SK-N-SH (cell line): ENCODE data around the gene ZNF516. TPM values are rescaled to one million over a fixed set of nuclear protein-coding genes. Genes with fewer than 3 reads are reported as not detected.

Experiments used
- CTCF ChIA-PET: fragments of 300-600, 350-600 bp; formaldehyde crosslinking; extraction: SDS; loops from one replicate; lab custom pipeline; 2021; lab: Yijun Ruan, JAX
- POLR2A ChIA-PET: fragments of 350-600 bp; sonication (Branson Sonifier 250); formaldehyde crosslinking; extraction: SDS; loops from one replicate; lab custom pipeline; 2020; ENCODE audit warnings: antibody characterized with exemption, inconsistent platforms; lab: Yijun Ruan, JAX
- DNase-seq: peaks from one replicate; pipeline ENCODE4 v3.0.0; 2012
- H2AFZ ChIP-seq: fragments of 200-600 bp; sonication (generic); 2 replicates; pipeline ENCODE4 v1.8.1; 2016; ENCODE audit warnings: antibody characterized with exemption, mild to moderate bottlenecking, low read depth
- H3F3A ChIP-seq: fragments of 200-600 bp; sonication (generic); replicated peaks from 2 replicates; pipeline ENCODE3; 2016; ENCODE audit warnings: antibody characterized with exemption, mild to moderate bottlenecking; ENCODE audit not compliant: insufficient read depth
- H3K27ac ChIP-seq, 2 experiments: fragments of 200-500 bp in 1 of 2; fragments of 200-600 bp in 1 of 2; sonication (Bioruptor generic) in 1 of 2; sonication (generic), shearing (Covaris generic) in 1 of 2; 2 replicates each; pipeline versions ENCODE4 v1.5.1 to v1.6.1; 2014 to 2016; ENCODE audit warnings: low read depth in 2 of 2, inconsistent platforms in 1 of 2, low read length in 1 of 2, mild to moderate bottlenecking in 1 of 2, mixed read lengths in 1 of 2
- H3K27me3 ChIP-seq: fragments of 200-600 bp; sonication (generic), shearing (Covaris generic); 2 replicates; pipeline ENCODE4 v1.6.1; 2016; ENCODE audit warnings: mixed run types; ENCODE audit not compliant: insufficient read depth
- H3K36me3 ChIP-seq, 2 experiments: fragments of 200-500 bp in 1 of 2; fragments of 200-600 bp in 1 of 2; sonication (Bioruptor generic) in 1 of 2; sonication (generic) in 1 of 2; replicated peaks in 1 of 2; 2 replicates each; pipeline versions ENCODE3 to v1.5.1; 2014 to 2016; ENCODE audit warnings: low read length in 1 of 2, mild to moderate bottlenecking in 1 of 2; ENCODE audit not compliant: insufficient read depth in 2 of 2, control insufficient read depth in 1 of 2
- H3K4me1 ChIP-seq, 2 experiments: fragments of 200-500 bp in 1 of 2; fragments of 200-600 bp in 1 of 2; sonication (Bioruptor generic) in 1 of 2; sonication (generic), shearing (Covaris generic) in 1 of 2; 2 replicates each; pipeline versions ENCODE4 v1.5.1 to v1.6.1; 2014 to 2016; ENCODE audit warnings: low read depth in 1 of 2, low read length in 1 of 2, mixed run types in 1 of 2; ENCODE audit not compliant: insufficient read depth in 2 of 2, control insufficient read depth in 1 of 2
- H3K4me2 ChIP-seq: fragments of 200-600 bp; sonication (generic), shearing (Covaris generic); 2 replicates; pipeline ENCODE4 v1.6.1; 2017; ENCODE audit warnings: mixed run types
- H3K4me3 ChIP-seq, 2 experiments: fragments of 200-500 bp in 1 of 2; fragments of 200-600 bp in 1 of 2; sonication (Bioruptor generic) in 1 of 2; sonication (generic), shearing (Covaris generic) in 1 of 2; 2 replicates each; pipeline versions ENCODE4 v1.5.1 to v1.8.1; 2014 to 2016; ENCODE audit warnings: low read depth in 2 of 2, inconsistent platforms in 1 of 2, low read length in 1 of 2, mild to moderate bottlenecking in 1 of 2, mixed read lengths in 1 of 2, moderate library complexity in 1 of 2
- H3K79me2 ChIP-seq: fragments of 200-600 bp; sonication (generic); 2 replicates; pipeline ENCODE4 v1.8.1; 2017; ENCODE audit warnings: mild to moderate bottlenecking; ENCODE audit not compliant: insufficient read depth
- H3K9ac ChIP-seq: fragments of 200-600 bp; sonication (generic); 2 replicates; pipeline ENCODE4 v1.6.1; 2017; ENCODE audit warnings: mixed run types
- H3K9me2 ChIP-seq: fragments of 200-600 bp; sonication (generic); 2 replicates; pipeline ENCODE4 v1.6.1; 2017; ENCODE audit warnings: mixed run types
- H3K9me3 ChIP-seq: fragments of 200-600 bp; sonication (generic); 2 replicates; pipeline ENCODE4 v1.6.1; 2017; ENCODE audit warnings: mixed run types, mild to moderate bottlenecking, moderate library complexity
- H4K20me1 ChIP-seq: fragments of 200-600 bp; sonication (generic); 2 replicates; pipeline ENCODE4 v1.6.1; 2017; ENCODE audit warnings: mild to moderate bottlenecking, mixed run types; ENCODE audit not compliant: insufficient read depth
- ELF1 ChIP-seq: IDR thresholded peaks from 2 replicates; pipeline ENCODE4 v1.4.0; 2012
- EP300 ChIP-seq, 2 experiments: IDR thresholded peaks; 2 replicates each; pipeline versions ENCODE4 v1.4.0 to v1.6.1; 2012; ENCODE audit warnings: borderline replicate concordance in 1 of 2, low read depth in 1 of 2, low read length in 1 of 2
- EZH2phosphoT487 ChIP-seq: fragments of 200-600 bp; sonication (generic); IDR thresholded peaks from 2 replicates; pipeline ENCODE4 v1.6.1; 2017; ENCODE audit warnings: low read depth, mixed run types, mild to moderate bottlenecking, antibody characterized with exemption, moderate library complexity, borderline replicate concordance
- FOXJ3 ChIP-seq: sonication (generic); formaldehyde crosslinking; IDR thresholded peaks from 2 replicates; pipeline ENCODE4 v1.5.1; 2020; ENCODE audit warnings: mild to moderate bottlenecking, missing genetic modification reagents
- FOXM1 ChIP-seq: IDR thresholded peaks from 2 replicates; pipeline ENCODE4 v1.4.0; 2012; ENCODE audit warnings: low read depth, mild to moderate bottlenecking
- GABPA ChIP-seq: IDR thresholded peaks from 2 replicates; pipeline ENCODE4 v1.4.0; 2012; ENCODE audit warnings: low read depth, mild to moderate bottlenecking
- MAX ChIP-seq: IDR thresholded peaks from 2 replicates; pipeline ENCODE4 v1.4.0; 2012; ENCODE audit warnings: low read depth
- POLR2AphosphoS5 ChIP-seq: IDR thresholded peaks from 2 replicates; pipeline ENCODE4 v1.6.1; 2012; ENCODE audit warnings: low read depth, low read length
- SIN3A ChIP-seq: IDR thresholded peaks from 2 replicates; pipeline ENCODE4 v1.6.1; 2012; ENCODE audit warnings: low read depth, mild to moderate bottlenecking, low read length, moderate library complexity, borderline replicate concordance
- SMC3 ChIP-seq: IDR thresholded peaks from 2 replicates; pipeline ENCODE4 v1.6.1; 2012; ENCODE audit warnings: low read depth, low read length, improper control_type of control experiment
- TAF1 ChIP-seq: IDR thresholded peaks from 2 replicates; pipeline ENCODE4 v1.6.1; 2012; ENCODE audit warnings: low read depth, mild to moderate bottlenecking, low read length, moderate library complexity, borderline replicate concordance
- TCF12 ChIP-seq: IDR thresholded peaks from 2 replicates; pipeline ENCODE4 v1.4.0; 2012
- TEAD4 ChIP-seq: IDR thresholded peaks from 2 replicates; pipeline ENCODE4 v1.4.0; 2012; ENCODE audit warnings: mild to moderate bottlenecking, borderline replicate concordance; ENCODE audit not compliant: insufficient read depth
- YY1 ChIP-seq: IDR thresholded peaks from 2 replicates; pipeline ENCODE4 v1.4.0; 2012; ENCODE audit warnings: low read depth, mild to moderate bottlenecking
- WGBS: methylation state at CpG from one replicate; pipeline ENCODE4 v1.1.6; 2017; ENCODE audit warnings: low lambda C conversion rate; 5-methylcytosine and 5-hydroxymethylcytosine counted together
- polyA plus RNA-seq, 3 experiments: library from polyadenylated mRNA; depleted of rRNA; stranded (reverse); fragments of >200 nt; gene quantifications; 2 replicates each; pipeline ENCODE4 v1.2.3, GENCODE V29; 2012
- TF ChIP-seq, protein P1 (sequence below): IDR thresholded peaks from 2 replicates; pipeline ENCODE4; 2012
- TF ChIP-seq, protein P2 (sequence below): fragments of 200-600 bp; sonication (generic); IDR thresholded peaks from 2 replicates; pipeline ENCODE4 v1.6.1; 2017; ENCODE audit warnings: antibody characterized with exemption, mild to moderate bottlenecking, moderate library complexity
- TF ChIP-seq, protein P3 (sequence below): IDR thresholded peaks from 2 replicates; pipeline ENCODE4 v1.6.1; 2012; ENCODE audit warnings: mild to moderate bottlenecking, low read depth, low read length, moderate library complexity

Gene ZNF516
- polyA plus RNA-seq, 1 of the 3 experiments (the other 2 are of a cell fraction), result 4.4 TPM

- Histone ChIP-seq H3K9ac (no peak overlapping the region), H3K9me2 (no peaks in the 10 kb centered on the region), H3K27ac (no peak overlapping the region), H3K27me3 (no peaks in the 10 kb centered on the region), H3K4me1 (peaks cover 2 to 14% of the 10 kb centered on the region in 2 experiments; a peak in 2 of 4 replicates), H3K36me3 (no peaks in the 10 kb centered on the region), H3K9me3 (no peaks in the 10 kb centered on the region), H2AFZ (no peak overlapping the region), H3K4me3 (no peak overlapping the region), H3K4me2 (no peak overlapping the region), H4K20me1 (no peaks in the 10 kb centered on the region), H3F3A (peaks cover 9% of the 10 kb centered on the region), H3K79me2 (peaks cover 13% of the 10 kb centered on the region; the same call in 1 of the 2 replicates)
- DNase-seq, result no peak
- no peak for TF ChIP-seq TAF1
- no peak for TF ChIP-seq EZH2phosphoT487
- TF ChIP-seq YY1, result no peak
- no peak for TF ChIP-seq MAX
- WGBS, result 93% methylated on average over 16 of the region's 27 CpGs
- CTCF ChIA-PET, result no interaction called here
- POLR2A ChIA-PET, result no interaction called here
Measured at GRCh38 chr18:76461692-76462325, 33.2 kb downstream of the ZNF516 start.

GRCh38 chr18:76461148-76461547 is 33.9 kb downstream of the ZNF516 start:
- H4K20me1 ChIP-seq, result no peaks in the 10 kb centered on the region
- no peaks in the 10 kb centered on the region for H3K9me3 ChIP-seq
- H3K4me2 ChIP-seq, result no peak overlapping the region
- ChIA-PET CTCF (no interaction called here), POLR2A (no interaction called here)
- no peak overlapping the region for H3K4me3 ChIP-seq
- H3K9ac ChIP-seq, result no peak overlapping the region
- 82% methylated on average over 7 of the region's 8 CpGs for WGBS
- no peaks in the 10 kb centered on the region for H3K27me3 ChIP-seq
- peaks cover 17% of the 10 kb centered on the region; the same call in 1 of the 2 replicates for H3K79me2 ChIP-seq
- no peak for DNase-seq
- peaks cover 9% of the 10 kb centered on the region for H3F3A ChIP-seq
- H3K36me3 ChIP-seq, result no peaks in the 10 kb centered on the region
- no peak for TF ChIP-seq ELF1
- TF ChIP-seq SIN3A, result no peak
- TF ChIP-seq, protein P1, sequence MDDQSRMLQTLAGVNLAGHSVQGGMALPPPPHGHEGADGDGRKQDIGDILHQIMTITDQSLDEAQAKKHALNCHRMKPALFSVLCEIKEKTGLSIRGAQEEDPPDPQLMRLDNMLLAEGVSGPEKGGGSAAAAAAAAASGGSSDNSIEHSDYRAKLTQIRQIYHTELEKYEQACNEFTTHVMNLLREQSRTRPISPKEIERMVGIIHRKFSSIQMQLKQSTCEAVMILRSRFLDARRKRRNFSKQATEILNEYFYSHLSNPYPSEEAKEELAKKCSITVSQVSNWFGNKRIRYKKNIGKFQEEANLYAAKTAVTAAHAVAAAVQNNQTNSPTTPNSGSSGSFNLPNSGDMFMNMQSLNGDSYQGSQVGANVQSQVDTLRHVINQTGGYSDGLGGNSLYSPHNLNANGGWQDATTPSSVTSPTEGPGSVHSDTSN, result no peak
- TF ChIP-seq GABPA, result no peak
- no peak for TF ChIP-seq EP300 (IDR thresholded peaks at IDR 0.05; ENCODE audit: borderline replicate concordance in 1 of 2, low read depth in 1 of 2, low read length in 1 of 2)
- no peak for TF ChIP-seq TEAD4
- TF ChIP-seq, protein P2, sequence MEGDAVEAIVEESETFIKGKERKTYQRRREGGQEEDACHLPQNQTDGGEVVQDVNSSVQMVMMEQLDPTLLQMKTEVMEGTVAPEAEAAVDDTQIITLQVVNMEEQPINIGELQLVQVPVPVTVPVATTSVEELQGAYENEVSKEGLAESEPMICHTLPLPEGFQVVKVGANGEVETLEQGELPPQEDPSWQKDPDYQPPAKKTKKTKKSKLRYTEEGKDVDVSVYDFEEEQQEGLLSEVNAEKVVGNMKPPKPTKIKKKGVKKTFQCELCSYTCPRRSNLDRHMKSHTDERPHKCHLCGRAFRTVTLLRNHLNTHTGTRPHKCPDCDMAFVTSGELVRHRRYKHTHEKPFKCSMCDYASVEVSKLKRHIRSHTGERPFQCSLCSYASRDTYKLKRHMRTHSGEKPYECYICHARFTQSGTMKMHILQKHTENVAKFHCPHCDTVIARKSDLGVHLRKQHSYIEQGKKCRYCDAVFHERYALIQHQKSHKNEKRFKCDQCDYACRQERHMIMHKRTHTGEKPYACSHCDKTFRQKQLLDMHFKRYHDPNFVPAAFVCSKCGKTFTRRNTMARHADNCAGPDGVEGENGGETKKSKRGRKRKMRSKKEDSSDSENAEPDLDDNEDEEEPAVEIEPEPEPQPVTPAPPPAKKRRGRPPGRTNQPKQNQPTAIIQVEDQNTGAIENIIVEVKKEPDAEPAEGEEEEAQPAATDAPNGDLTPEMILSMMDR, result no peak
- TF ChIP-seq, protein P3, sequence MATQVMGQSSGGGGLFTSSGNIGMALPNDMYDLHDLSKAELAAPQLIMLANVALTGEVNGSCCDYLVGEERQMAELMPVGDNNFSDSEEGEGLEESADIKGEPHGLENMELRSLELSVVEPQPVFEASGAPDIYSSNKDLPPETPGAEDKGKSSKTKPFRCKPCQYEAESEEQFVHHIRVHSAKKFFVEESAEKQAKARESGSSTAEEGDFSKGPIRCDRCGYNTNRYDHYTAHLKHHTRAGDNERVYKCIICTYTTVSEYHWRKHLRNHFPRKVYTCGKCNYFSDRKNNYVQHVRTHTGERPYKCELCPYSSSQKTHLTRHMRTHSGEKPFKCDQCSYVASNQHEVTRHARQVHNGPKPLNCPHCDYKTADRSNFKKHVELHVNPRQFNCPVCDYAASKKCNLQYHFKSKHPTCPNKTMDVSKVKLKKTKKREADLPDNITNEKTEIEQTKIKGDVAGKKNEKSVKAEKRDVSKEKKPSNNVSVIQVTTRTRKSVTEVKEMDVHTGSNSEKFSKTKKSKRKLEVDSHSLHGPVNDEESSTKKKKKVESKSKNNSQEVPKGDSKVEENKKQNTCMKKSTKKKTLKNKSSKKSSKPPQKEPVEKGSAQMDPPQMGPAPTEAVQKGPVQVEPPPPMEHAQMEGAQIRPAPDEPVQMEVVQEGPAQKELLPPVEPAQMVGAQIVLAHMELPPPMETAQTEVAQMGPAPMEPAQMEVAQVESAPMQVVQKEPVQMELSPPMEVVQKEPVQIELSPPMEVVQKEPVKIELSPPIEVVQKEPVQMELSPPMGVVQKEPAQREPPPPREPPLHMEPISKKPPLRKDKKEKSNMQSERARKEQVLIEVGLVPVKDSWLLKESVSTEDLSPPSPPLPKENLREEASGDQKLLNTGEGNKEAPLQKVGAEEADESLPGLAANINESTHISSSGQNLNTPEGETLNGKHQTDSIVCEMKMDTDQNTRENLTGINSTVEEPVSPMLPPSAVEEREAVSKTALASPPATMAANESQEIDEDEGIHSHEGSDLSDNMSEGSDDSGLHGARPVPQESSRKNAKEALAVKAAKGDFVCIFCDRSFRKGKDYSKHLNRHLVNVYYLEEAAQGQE, result no peak
- no peak for TF ChIP-seq FOXM1
- TF ChIP-seq POLR2AphosphoS5, result no peak
- no peak for TF ChIP-seq FOXJ3
- no peak for TF ChIP-seq SMC3
- no peak for TF ChIP-seq TCF12
- H3K4me1 ChIP-seq, result peaks cover 2 to 14% of the 10 kb centered on the region in 2 experiments; a peak in 2 of 4 replicates
- no peak overlapping the region for H3K27ac ChIP-seq
- H3K9me2 ChIP-seq, result no peaks in the 10 kb centered on the region
- H2AFZ ChIP-seq, result no peak overlapping the region
